Measurements from ENCODE around the gene NOP53. TPM values are rescaled to one million over a fixed set of nuclear protein-coding genes. Genes with fewer than 3 reads are reported as not detected.

NOP53 gene
- total and polyA plus RNA-seq, 2 of the 13 experiments (the other 11 are each of a cell fraction or from before 2014, with no cell fraction given): 53.9 to 141 TPM

DNA sequence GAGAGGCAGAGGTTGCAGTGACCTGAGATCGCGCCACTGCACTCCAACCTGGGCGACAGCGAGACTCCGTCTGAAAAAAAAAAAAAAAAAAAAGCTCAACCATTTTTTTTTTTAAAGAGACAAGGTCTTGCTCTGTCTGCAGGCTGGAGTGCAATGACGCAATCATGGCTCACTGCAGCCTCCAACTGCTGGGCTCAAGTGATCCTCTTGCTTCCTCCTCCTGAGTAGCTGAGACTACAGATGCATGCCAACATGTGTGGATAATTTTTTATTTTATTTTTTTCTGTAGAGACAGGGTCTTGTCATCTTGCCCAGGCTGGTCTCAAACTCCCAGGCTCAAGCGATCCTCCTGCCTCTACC, 21.8 kb upstream of the NOP53 start:
- H3K36me3 ChIP-seq (replicated peaks in 1 of 2; ENCODE audit: control insufficient read depth in 1 of 2, insufficient read depth in 2 of 2, low read length in 2 of 2): no peaks in the 10 kb centered on the region
- H3K79me2 ChIP-seq (ENCODE audit: insufficient read depth, low read length): no peaks in the 10 kb centered on the region
- 9% methylated on average over 7 of the region's 7 CpGs for WGBS (ENCODE audit: low lambda C conversion rate)
- DNase-seq (ENCODE audit: low spot score) (peak; percentile 63), FAIRE-seq (peak; percentile 65), ATAC-seq (no peak; the same call in 2 of the 3 replicates)
- no peaks in the 10 kb centered on the region for H3K9me3 ChIP-seq (ENCODE audit: low read length)
- intact Hi-C loops (cut with micrococcal nuclease; ENCODE audit: unreplicated experiment): no loop called here
- no peak overlapping the region for H3K9ac ChIP-seq (ENCODE audit: insufficient read depth, low read depth, low read length)
- no TSS peak for BruUV-seq (replicated peaks)
- H3K4me1 ChIP-seq (ENCODE audit: insufficient read depth, low read length): peaks cover 64% of the 10 kb centered on the region
- POLR2A ChIA-PET: no interaction called here
- in situ Hi-C loops (cut with HindIII; ENCODE audit: extremely low pct_ligation_motif_present, low pct_unique_long_range_greater_than_20kb): no loop called here
- H3K27ac ChIP-seq (ENCODE audit: extremely low read length, insufficient read depth, low read length): no peak overlapping the region
- no peaks in the 10 kb centered on the region for H4K20me1 ChIP-seq (ENCODE audit: insufficient read depth, low read length)
- H2AFZ ChIP-seq (ENCODE audit: low read length): no peak overlapping the region
- CTCF ChIA-PET (ENCODE audit: low intra/inter-chr PET ratio, low total read pairs): no interaction called here
- peak overlapping the region; percentile 61 for H3K4me2 ChIP-seq (ENCODE audit: low read depth, low read length)
- H3K27me3 ChIP-seq (ENCODE audit: control insufficient read depth in 1 of 2, insufficient read depth in 2 of 2, low read length in 2 of 2): no peaks in the 10 kb centered on the region
- H3K4me3 ChIP-seq (replicated peaks in 1 of 3; ENCODE audit: insufficient read depth in 1 of 3, low read depth in 2 of 3, low read length in 3 of 3): peak overlapping the region in 1 of 3 experiments; percentile 38; a peak in 1 of 6 replicates
- TF ChIP-seq, protein P1, sequence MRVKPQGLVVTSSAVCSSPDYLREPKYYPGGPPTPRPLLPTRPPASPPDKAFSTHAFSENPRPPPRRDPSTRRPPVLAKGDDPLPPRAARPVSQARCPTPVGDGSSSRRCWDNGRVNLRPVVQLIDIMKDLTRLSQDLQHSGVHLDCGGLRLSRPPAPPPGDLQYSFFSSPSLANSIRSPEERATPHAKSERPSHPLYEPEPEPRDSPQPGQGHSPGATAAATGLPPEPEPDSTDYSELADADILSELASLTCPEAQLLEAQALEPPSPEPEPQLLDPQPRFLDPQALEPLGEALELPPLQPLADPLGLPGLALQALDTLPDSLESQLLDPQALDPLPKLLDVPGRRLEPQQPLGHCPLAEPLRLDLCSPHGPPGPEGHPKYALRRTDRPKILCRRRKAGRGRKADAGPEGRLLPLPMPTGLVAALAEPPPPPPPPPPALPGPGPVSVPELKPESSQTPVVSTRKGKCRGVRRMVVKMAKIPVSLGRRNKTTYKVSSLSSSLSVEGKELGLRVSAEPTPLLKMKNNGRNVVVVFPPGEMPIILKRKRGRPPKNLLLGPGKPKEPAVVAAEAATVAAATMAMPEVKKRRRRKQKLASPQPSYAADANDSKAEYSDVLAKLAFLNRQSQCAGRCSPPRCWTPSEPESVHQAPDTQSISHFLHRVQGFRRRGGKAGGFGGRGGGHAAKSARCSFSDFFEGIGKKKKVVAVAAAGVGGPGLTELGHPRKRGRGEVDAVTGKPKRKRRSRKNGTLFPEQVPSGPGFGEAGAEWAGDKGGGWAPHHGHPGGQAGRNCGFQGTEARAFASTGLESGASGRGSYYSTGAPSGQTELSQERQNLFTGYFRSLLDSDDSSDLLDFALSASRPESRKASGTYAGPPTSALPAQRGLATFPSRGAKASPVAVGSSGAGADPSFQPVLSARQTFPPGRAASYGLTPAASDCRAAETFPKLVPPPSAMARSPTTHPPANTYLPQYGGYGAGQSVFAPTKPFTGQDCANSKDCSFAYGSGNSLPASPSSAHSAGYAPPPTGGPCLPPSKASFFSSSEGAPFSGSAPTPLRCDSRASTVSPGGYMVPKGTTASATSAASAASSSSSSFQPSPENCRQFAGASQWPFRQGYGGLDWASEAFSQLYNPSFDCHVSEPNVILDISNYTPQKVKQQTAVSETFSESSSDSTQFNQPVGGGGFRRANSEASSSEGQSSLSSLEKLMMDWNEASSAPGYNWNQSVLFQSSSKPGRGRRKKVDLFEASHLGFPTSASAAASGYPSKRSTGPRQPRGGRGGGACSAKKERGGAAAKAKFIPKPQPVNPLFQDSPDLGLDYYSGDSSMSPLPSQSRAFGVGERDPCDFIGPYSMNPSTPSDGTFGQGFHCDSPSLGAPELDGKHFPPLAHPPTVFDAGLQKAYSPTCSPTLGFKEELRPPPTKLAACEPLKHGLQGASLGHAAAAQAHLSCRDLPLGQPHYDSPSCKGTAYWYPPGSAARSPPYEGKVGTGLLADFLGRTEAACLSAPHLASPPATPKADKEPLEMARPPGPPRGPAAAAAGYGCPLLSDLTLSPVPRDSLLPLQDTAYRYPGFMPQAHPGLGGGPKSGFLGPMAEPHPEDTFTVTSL (CRISPR knock-in tag; IDR thresholded peaks at IDR 0.05; ENCODE audit: borderline replicate concordance): no peak
- TF ChIP-seq CC2D1A (CRISPR knock-in tag; IDR thresholded peaks at IDR 0.05) (no peak), ZFP37 (CRISPR knock-in tag; IDR thresholded peaks at IDR 0.05; ENCODE audit: borderline replicate concordance) (no peak), CEBPG (CRISPR knock-in tag; IDR thresholded peaks at IDR 0.05) (peak; percentile 96), NPAS2 (CRISPR knock-in tag; IDR thresholded peaks at IDR 0.05; ENCODE audit: borderline replicate concordance) (no peak), ELF4 (CRISPR knock-in tag; IDR thresholded peaks at IDR 0.05; ENCODE audit: borderline replicate concordance) (no peak), AHR (CRISPR knock-in tag; IDR thresholded peaks at IDR 0.05) (no peak), MED13 (CRISPR knock-in tag; IDR thresholded peaks at IDR 0.05) (no peak), GATAD2A (CRISPR knock-in tag; IDR thresholded peaks at IDR 0.05) (0 out of 2 replicates have a peak, but pooled peaks have one; percentile 19), TARDBP (CRISPR knock-in tag; IDR thresholded peaks at IDR 0.05) (no peak), ZNF329 (CRISPR knock-in tag; IDR thresholded peaks at IDR 0.05; ENCODE audit: low read depth) (no peak), POGK (CRISPR knock-in tag; conservative IDR thresholded peaks at IDR 0.05) (no peak), ZNF24 (IDR thresholded peaks at IDR 0.05) (no peak), MBD4 (IDR thresholded peaks at IDR 0.05; ENCODE audit: borderline replicate concordance, low read length) (no peak), JDP2 (CRISPR knock-in tag; IDR thresholded peaks at IDR 0.05; ENCODE audit: borderline replicate concordance) (no peak), CREM (IDR thresholded peaks at IDR 0.05) (peak; percentile 26; the same call in 1 of the 2 replicates), CREM (CRISPR knock-in tag; IDR thresholded peaks at IDR 0.05) (no peak)
- TF ChIP-seq, protein P2, sequence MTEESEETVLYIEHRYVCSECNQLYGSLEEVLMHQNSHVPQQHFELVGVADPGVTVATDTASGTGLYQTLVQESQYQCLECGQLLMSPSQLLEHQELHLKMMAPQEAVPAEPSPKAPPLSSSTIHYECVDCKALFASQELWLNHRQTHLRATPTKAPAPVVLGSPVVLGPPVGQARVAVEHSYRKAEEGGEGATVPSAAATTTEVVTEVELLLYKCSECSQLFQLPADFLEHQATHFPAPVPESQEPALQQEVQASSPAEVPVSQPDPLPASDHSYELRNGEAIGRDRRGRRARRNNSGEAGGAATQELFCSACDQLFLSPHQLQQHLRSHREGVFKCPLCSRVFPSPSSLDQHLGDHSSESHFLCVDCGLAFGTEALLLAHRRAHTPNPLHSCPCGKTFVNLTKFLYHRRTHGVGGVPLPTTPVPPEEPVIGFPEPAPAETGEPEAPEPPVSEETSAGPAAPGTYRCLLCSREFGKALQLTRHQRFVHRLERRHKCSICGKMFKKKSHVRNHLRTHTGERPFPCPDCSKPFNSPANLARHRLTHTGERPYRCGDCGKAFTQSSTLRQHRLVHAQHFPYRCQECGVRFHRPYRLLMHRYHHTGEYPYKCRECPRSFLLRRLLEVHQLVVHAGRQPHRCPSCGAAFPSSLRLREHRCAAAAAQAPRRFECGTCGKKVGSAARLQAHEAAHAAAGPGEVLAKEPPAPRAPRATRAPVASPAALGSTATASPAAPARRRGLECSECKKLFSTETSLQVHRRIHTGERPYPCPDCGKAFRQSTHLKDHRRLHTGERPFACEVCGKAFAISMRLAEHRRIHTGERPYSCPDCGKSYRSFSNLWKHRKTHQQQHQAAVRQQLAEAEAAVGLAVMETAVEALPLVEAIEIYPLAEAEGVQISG (CRISPR knock-in tag; IDR thresholded peaks at IDR 0.05): no peak
